Testis (tissue), 2 donors: ENCODE measurements around the gene SLC5A6.
"Not testable (repeated sequence)": the region's sequence is repeated elsewhere in the genome, so short reads cannot be mapped to it uniquely, and the experiment has no call there.

Experiments used
- POLR2A ChIP-seq: fragments of 450-650 bp; IDR thresholded peaks from one replicate; pipeline ENCODE4 v1.6.1; 2017; ENCODE audit warnings: antibody characterized with exemption, mild to moderate bottlenecking, moderate library complexity
- TF ChIP-seq, protein P1 (sequence below), 3 experiments: fragments of 450-650 bp in 2 of 3; fragments of 200-600 bp in 1 of 3; sonication (generic) in 1 of 3; IDR thresholded peaks; one replicate each; pipeline ENCODE4 v1.5.1; 2016 to 2019; ENCODE audit warnings: antibody characterized with exemption in 3 of 3, mild to moderate bottlenecking in 2 of 3, moderate library complexity in 1 of 3

DNA sequence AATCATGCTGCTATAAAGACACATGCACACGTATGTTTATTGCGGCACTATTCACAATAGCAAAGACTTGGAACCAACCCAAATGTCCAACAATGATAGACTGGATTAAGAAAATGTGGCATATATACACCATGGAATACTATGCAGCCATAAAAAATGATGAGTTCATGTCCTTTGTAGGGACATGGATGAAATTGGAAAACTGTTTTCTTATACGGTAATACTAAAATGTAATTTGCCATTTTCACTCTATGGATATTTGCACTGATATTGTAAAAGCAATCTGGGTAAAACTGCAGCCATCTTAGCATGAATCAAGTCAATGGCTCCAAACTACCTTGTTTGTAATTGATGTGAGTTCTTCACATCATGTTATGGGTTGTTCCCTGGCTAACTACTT is 16.3 kb downstream of the SLC5A6 start:
- TF ChIP-seq, protein P1, sequence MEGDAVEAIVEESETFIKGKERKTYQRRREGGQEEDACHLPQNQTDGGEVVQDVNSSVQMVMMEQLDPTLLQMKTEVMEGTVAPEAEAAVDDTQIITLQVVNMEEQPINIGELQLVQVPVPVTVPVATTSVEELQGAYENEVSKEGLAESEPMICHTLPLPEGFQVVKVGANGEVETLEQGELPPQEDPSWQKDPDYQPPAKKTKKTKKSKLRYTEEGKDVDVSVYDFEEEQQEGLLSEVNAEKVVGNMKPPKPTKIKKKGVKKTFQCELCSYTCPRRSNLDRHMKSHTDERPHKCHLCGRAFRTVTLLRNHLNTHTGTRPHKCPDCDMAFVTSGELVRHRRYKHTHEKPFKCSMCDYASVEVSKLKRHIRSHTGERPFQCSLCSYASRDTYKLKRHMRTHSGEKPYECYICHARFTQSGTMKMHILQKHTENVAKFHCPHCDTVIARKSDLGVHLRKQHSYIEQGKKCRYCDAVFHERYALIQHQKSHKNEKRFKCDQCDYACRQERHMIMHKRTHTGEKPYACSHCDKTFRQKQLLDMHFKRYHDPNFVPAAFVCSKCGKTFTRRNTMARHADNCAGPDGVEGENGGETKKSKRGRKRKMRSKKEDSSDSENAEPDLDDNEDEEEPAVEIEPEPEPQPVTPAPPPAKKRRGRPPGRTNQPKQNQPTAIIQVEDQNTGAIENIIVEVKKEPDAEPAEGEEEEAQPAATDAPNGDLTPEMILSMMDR (IDR thresholded peaks at IDR 0.05) = not testable (repeated sequence)
- TF ChIP-seq POLR2A = not testable (repeated sequence)
